HG02623 (cell line): ENCODE results near the gene KRTAP10-5.
"Not testable (repeated sequence)": the region's sequence is repeated elsewhere in the genome, so short reads cannot be mapped to it uniquely, and the experiment has no call there.

Experiments used
- ATAC-seq: cut with Tn5 transposase; IDR thresholded peaks from one replicate; pipeline ENCODE4 v1.9.1; 2021; ENCODE audit warnings: moderate library complexity; ENCODE audit not compliant: unreplicated experiment

Gene KRTAP10-5

GRCh38 chr21:44591801-44592130, 11.4 kb upstream of the KRTAP10-5 start:
- ATAC-seq, result not testable (repeated sequence)

- ATAC-seq, result not testable (repeated sequence)
Measured at GRCh38 chr21:44590897-44591800, 10.7 kb upstream of the KRTAP10-5 start.

- ATAC-seq, result no peak
Measured at GRCh38 chr21:44590311-44590721, 9.9 kb upstream of the KRTAP10-5 start.

- no peak for ATAC-seq
Measured at GRCh38 chr21:44589586-44590305, 9.3 kb upstream of the KRTAP10-5 start.

DNA sequence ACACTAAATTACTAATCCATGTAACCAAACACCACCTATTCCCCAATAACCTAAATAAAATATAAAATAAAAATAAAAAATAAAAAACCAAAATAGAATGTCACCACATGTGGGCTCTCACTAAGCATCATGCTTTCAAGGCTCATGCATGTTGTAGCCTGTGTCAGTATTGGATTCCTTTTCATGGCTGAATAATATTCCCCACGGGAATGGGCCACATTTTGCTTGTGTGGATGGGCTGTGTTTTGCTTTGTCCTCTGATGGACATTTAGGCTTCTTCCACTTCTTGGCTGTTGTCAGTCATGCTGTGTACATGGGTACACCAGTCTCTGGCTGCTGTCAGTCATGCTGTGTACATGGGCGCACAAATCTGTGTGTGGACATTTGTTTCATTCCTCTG, 8.7 kb upstream of the KRTAP10-5 start:
- ATAC-seq, result no peak

GRCh38 chr21:44585892-44586291, 5.5 kb upstream of the KRTAP10-5 start:
- no peak for ATAC-seq

- ATAC-seq, result no peak
Measured at GRCh38 chr21:44583800-44584147, 3.4 kb upstream of the KRTAP10-5 start.

- ATAC-seq, result no peak
Measured at GRCh38 chr21:44583089-44583799, 2.8 kb upstream of the KRTAP10-5 start.

DNA sequence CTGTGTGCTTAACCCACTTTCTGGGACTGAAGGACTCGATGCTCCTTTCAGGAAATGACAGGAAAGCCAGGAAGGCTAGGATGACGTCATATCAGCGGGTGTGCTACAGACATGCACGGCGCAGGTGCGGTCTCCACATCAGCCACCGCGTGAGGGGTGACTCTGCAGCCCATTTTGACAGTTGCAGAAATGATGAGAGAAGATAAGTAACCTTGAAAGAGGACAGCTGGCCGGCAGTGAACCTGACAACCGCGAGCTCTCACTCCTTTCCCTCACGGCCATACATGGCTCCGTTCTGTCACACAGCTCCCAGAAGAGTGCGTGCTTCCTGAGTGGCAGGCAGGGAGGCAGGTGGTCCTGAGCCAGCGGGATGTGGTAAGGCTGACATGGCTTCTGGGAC, 1.7 kb upstream of the KRTAP10-5 start:
- ATAC-seq, result no peak

- ATAC-seq, result no peak
Measured at GRCh38 chr21:44581158-44581557, 754 bp upstream of the KRTAP10-5 start.

DNA sequence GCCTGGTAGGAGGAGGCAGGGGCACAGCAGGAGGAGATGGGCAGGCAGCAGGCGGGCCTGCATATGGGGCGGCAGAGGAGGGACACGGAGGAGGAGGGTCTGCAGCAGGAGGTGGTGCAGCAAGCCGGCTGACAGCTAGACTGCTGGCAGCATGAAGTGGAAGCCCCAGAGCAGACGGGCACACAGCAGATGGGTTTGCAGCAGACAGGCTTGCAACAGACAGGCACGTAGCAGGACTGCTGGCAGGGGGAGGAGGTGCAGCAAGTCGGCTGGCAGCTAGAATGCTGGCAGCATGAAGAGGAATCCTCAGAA, 615 bp downstream of the KRTAP10-5 start:
- no peak for ATAC-seq

GRCh38 chr21:44579056-44579832, 1.2 kb downstream of the KRTAP10-5 start:
- ATAC-seq, result no peak

- ATAC-seq, result no peak
Measured at GRCh38 chr21:44578371-44579055, 1.9 kb downstream of the KRTAP10-5 start.

DNA sequence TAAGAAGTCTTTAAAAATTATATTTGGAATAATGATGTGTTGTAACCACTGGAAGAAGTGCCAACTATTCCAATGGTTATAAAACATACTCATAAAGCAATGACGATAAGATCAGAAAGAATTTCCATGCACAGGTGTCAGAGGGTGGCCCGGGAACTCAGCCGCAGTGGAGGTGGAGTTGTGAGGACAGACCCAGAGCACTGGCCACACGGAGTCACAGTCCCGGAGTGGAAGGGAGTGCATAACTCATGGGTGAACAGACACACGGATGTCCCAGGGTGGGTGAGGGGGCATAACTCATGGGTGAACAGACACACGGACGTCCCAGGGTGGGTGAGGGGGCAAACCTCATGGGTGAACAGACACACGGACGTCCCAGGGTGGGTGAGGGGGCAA, 4.4 kb downstream of the KRTAP10-5 start:
- ATAC-seq, result no peak

DNA sequence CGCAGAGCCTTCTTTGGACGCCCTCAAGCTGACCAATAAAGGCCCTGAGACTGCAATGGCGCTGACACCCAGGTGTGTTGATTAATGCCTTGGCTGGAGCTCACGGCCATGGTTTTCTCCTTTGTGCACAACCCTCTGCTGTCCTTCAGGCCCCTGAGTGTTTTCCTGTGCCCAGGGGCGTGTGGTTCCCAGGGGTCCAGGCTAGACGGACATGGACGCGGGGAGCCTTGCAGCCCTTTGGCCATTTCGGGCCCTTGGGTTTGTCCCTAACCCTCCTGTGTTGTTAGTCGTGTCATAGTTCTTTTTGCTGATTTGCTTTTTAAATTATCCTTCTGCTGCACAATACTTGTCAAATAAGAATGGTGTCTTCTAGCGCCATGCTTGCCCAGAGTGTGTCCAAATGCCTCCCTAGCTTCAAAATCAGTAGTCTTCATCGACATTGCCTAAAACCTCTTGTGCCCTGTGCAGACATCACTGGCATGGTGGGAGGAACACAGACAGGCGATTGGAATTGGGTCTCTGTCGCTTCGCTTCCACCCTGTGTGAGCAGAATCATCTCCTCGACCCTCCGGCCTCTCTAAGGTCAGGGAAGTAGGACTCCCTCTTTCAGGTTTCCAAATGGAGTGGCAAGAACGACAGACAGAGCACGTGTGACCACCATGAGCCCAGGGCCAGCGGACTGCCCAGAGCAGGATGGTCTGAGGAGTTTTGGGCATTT, 4.9 kb downstream of the KRTAP10-5 start:
- no peak for ATAC-seq

DNA sequence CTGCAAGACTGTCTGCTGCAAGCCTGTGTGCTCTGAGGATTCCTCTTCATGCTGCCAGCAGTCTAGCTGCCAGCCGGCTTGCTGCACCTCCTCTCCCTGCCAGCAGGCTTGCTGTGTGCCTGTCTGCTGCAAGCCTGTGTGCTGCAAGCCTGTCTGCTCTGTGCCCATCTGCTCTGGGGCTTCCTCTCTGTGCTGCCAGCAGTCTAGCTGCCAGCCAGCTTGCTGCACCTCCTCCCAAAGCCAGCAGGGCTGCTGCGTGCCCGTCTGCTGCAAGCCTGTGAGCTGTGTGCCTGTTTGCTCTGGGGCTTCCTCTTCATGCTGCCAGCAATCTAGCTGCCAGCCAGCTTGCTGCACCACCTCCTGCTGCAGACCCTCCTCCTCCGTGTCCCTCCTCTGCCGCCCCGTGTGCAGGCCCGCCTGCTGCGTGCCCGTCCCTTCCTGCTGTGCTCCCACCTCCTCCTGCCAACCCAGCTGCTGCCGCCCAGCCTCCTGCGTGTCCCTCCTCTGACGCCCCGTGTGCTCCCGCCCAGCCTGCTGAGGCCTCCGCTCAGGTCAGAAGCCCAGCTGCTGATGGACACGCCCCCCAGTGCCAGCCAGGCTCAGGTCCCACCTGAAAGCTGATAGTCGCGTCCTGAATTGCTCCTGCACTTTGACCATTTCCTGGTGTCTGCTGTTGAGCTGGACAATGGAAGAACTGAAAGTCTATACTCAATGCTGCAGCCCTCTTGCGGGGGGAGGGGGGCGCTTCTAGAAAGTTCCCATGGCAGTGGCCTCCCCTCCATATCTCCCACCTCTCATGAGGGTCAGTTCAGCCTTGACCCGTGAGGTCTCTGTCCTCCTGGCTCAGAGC, 5.7 kb downstream of the KRTAP10-5 start:
- ATAC-seq, result no peak

DNA sequence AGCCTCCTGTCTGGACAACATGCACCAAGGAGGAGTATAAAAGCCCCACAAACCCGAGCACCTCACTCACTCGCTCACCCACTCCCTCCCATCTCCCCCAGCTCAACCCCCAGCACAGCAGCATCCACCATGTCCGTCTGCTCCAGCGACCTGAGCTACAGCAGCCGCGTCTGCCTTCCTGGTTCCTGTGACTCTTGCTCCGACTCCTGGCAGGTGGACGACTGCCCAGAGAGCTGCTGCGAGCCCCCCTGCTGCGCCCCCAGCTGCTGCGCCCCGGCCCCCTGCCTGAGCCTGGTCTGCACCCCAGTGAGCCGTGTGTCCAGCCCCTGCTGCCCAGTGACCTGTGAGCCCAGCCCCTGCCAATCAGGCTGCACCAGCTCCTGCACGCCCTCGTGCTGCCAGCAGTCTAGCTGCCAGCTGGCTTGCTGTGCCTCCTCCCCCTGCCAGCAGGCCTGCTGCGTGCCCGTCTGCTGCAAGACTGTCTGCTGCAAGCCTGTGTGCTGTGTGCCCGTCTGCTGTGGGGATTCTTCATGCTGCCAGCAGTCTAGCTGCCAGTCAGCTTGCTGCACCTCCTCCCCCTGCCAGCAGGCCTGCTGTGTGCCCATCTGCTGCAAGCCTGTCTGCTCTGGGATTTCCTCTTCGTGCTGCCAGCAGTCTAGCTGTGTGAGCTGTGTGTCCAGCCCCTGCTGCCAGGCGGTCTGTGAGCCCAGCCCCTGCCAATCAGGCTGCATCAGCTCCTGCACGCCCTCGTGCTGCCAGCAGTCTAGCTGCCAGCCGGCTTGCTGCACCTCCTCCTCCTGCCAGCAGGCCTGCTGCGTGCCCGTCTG, 6.6 kb downstream of the KRTAP10-5 start, which contains the start of gene KRTAP10-4:
Gene KRTAP10-4 (plus strand): TSS at position 100 of the 827 bp plus-strand sequence. CDS start 30 bp downstream, at position 130.
- not testable (repeated sequence) for ATAC-seq
